WTC11 (cell line): ENCODE data around the gene LSP1.

Experiments used
- CTCF ChIP-seq: fragments of 200-600 bp; IDR thresholded peaks from 2 replicates; pipeline ENCODE4 v1.8.0; 2022; ENCODE audit warnings: antibody characterized with exemption
- ESRRA ChIP-seq: sonication (generic); formaldehyde crosslinking; IDR thresholded peaks from 2 replicates; pipeline ENCODE4 v1.8.1; 2022; ENCODE audit warnings: mild to moderate bottlenecking, missing genetic modification reagents, borderline replicate concordance
- ETV6 ChIP-seq: sonication (generic); formaldehyde crosslinking; IDR thresholded peaks from 2 replicates; pipeline ENCODE4 v1.8.1; 2022; ENCODE audit warnings: mild to moderate bottlenecking, missing genetic modification reagents
- JUN ChIP-seq: sonication (generic); formaldehyde crosslinking; IDR thresholded peaks from 2 replicates; pipeline ENCODE4 v1.8.0; 2023; ENCODE audit warnings: mild to moderate bottlenecking, missing genetic modification reagents
- KAT7 ChIP-seq: sonication (generic); formaldehyde crosslinking; IDR thresholded peaks from 2 replicates; pipeline ENCODE4 v1.8.1; 2023; ENCODE audit warnings: missing genetic modification reagents, mild to moderate bottlenecking, borderline replicate concordance
- MYBL2 ChIP-seq: sonication (generic); formaldehyde crosslinking; IDR thresholded peaks from 2 replicates; pipeline ENCODE4 v1.8.1; 2023; ENCODE audit warnings: mild to moderate bottlenecking, moderate library complexity, missing genetic modification reagents
- NR1H2 ChIP-seq: sonication (generic); formaldehyde crosslinking; IDR thresholded peaks from 2 replicates; pipeline ENCODE4 v1.9.0; 2021; ENCODE audit warnings: mild to moderate bottlenecking, moderate library complexity, missing genetic modification reagents
- PREB ChIP-seq: sonication (generic); formaldehyde crosslinking; IDR thresholded peaks from 2 replicates; pipeline ENCODE4 v1.8.1; 2022; ENCODE audit warnings: mild to moderate bottlenecking, missing genetic modification reagents, moderate library complexity, borderline replicate concordance
- TP53 ChIP-seq: sonication (generic); formaldehyde crosslinking; IDR thresholded peaks from 2 replicates; pipeline ENCODE4 v1.8.1; 2023; ENCODE audit warnings: mild to moderate bottlenecking, missing genetic modification reagents

GRCh38 chr11:1825785-1826451 is 27.0 kb upstream of the LSP1 start:
- TF ChIP-seq JUN (CRISPR knock-in tag) = no peak
- TF ChIP-seq NR1H2 (CRISPR knock-in tag) = no peak
- no peak for TF ChIP-seq CTCF
- no peak for TF ChIP-seq KAT7
- TF ChIP-seq ETV6 (CRISPR knock-in tag) = no peak
- TF ChIP-seq TP53 (CRISPR knock-in tag) = no peak
- TF ChIP-seq MYBL2 = no peak
- TF ChIP-seq PREB (CRISPR knock-in tag) = no peak
- no peak for TF ChIP-seq ESRRA (CRISPR knock-in tag)
